Endodermal cell (in vitro differentiated cells): ENCODE data around the gene TIMD4. TPM values are rescaled to one million over a fixed set of nuclear protein-coding genes. Genes with fewer than 3 reads are reported as not detected.

Source experiments
- DNase-seq: peaks from one replicate; pipeline ENCODE4 v3.0.0-alpha.2; 2017
- H3K27ac ChIP-seq: 2 replicates; pipeline ENCODE4 v1.5.1; 2013; ENCODE audit warnings: mild to moderate bottlenecking, low read depth, low read length, moderate library complexity
- H3K27me3 ChIP-seq: 2 replicates; pipeline ENCODE4 v1.6.1; 2013; ENCODE audit warnings: mild to moderate bottlenecking, low read length, moderate library complexity; ENCODE audit not compliant: insufficient read depth, control insufficient read depth, poor library complexity, severe bottlenecking
- H3K36me3 ChIP-seq: 2 replicates; pipeline ENCODE4 v1.7.0; 2013; ENCODE audit warnings: mild to moderate bottlenecking, low read length, moderate library complexity; ENCODE audit not compliant: control insufficient read depth, insufficient read depth
- H3K4me1 ChIP-seq: one replicate; pipeline ENCODE4 v1.7.0; 2013; ENCODE audit warnings: low read length; ENCODE audit not compliant: control insufficient read depth, insufficient read depth
- H3K4me3 ChIP-seq: 2 replicates; pipeline ENCODE4 v1.5.1; 2013; ENCODE audit warnings: mild to moderate bottlenecking, low read length, moderate library complexity
- H3K9ac ChIP-seq: 2 replicates; pipeline ENCODE4 v1.6.1; 2013; ENCODE audit warnings: mild to moderate bottlenecking, low read length, moderate library complexity; ENCODE audit not compliant: poor library complexity, severe bottlenecking; ENCODE audit errors: extremely low read depth
- H3K9me3 ChIP-seq: 2 replicates; pipeline ENCODE4 v1.6.1; 2013; ENCODE audit warnings: mild to moderate bottlenecking, low read length, moderate library complexity; ENCODE audit not compliant: control insufficient read depth
- H3K27ac Mint-ChIP-seq: 2 replicates; pipeline ENCODE4 v1.8.0; 2020; ENCODE audit warnings: mixed read lengths
- H3K27me3 Mint-ChIP-seq: 2 replicates; pipeline ENCODE4 v1.8.0; 2021; ENCODE audit warnings: mild to moderate bottlenecking, mixed read lengths; ENCODE audit not compliant: insufficient read depth
- H3K36me3 Mint-ChIP-seq: 2 replicates; pipeline ENCODE4 v1.8.0; 2020; ENCODE audit warnings: low read depth, mixed read lengths
- H3K4me1 Mint-ChIP-seq: 2 replicates; pipeline ENCODE4 v1.8.0; 2020; ENCODE audit warnings: mixed read lengths
- H3K4me3 Mint-ChIP-seq: 2 replicates; pipeline ENCODE4 v1.8.0; 2020; ENCODE audit warnings: mild to moderate bottlenecking, moderate library complexity, mixed read lengths
- H3K9me3 Mint-ChIP-seq: 2 replicates; pipeline ENCODE4 v1.8.0; 2020; ENCODE audit warnings: mild to moderate bottlenecking, mixed read lengths
- CTCF ChIP-seq: fragments of 200-600 bp; sonication (generic); conservative IDR thresholded peaks from 2 replicates; pipeline ENCODE4 v1.5.0; 2021; ENCODE audit warnings: antibody characterized with exemption, mild to moderate bottlenecking
- WGBS, 2 experiments: methylation state at CpG; one replicate each; pipeline versions ENCODE4 v1.1.5 to v1.1.7; 2013; ENCODE audit warnings: missing lambda C conversion rate in 2 of 2, mixed read lengths in 1 of 2; ENCODE audit not compliant: insufficient coverage in 1 of 2, insufficient read length in 1 of 2; 5-methylcytosine and 5-hydroxymethylcytosine counted together
- total RNA-seq, 2 donors: library from RNA; stranded (reverse); fragmentation: NEBNext Ultra II Directional in 1 of 2; extraction: Animal tissue kit (Norgen Biotek cat#: 25700) in 1 of 2; gene quantifications; 2 replicates in 1 of 2; 3 replicates in 1 of 2; pipeline ENCODE4 v1.2.1, GENCODE V29; 2021

TIMD4 gene
- total RNA-seq, 2 donors from 2014 or later, result not detected

- peaks cover 18% of the 10 kb centered on the region for H3K4me1 ChIP-seq
- Mint-ChIP-seq H3K9me3 (no peaks in the 10 kb centered on the region), H3K36me3 (no peaks in the 10 kb centered on the region), H3K27me3 (no peaks in the 10 kb centered on the region), H3K27ac (peak overlapping the region; percentile 82), H3K4me1 (peaks cover 32% of the 10 kb centered on the region), H3K4me3 (no peak overlapping the region)
- no peak overlapping the region for H3K9ac ChIP-seq
- H3K36me3 ChIP-seq, result no peaks in the 10 kb centered on the region
- no peak for TF ChIP-seq CTCF
- H3K4me3 ChIP-seq, result no peak overlapping the region
- no peak for DNase-seq
- no peaks in the 10 kb centered on the region for H3K27me3 ChIP-seq
- H3K9me3 ChIP-seq, result no peaks in the 10 kb centered on the region
- 88 to 92% methylated on average over 2 to 5 of the region's 5 CpGs for WGBS, 2 experiments
- no peak overlapping the region for H3K27ac ChIP-seq
These were observed 50.2 kb downstream of the TIMD4 start for GRCh38 chr5:156912869-156913268.

GRCh38 chr5:156909180-156909579 is 53.8 kb downstream of the TIMD4 start:
- H3K27me3 Mint-ChIP-seq, result no peaks in the 10 kb centered on the region
- Histone ChIP-seq H3K4me3 (no peak overlapping the region), H3K9me3 (no peaks in the 10 kb centered on the region), H3K36me3 (no peaks in the 10 kb centered on the region), H3K27ac (no peak overlapping the region), H3K27me3 (no peaks in the 10 kb centered on the region), H3K4me1 (peaks cover 8% of the 10 kb centered on the region), H3K9ac (no peak overlapping the region)
- TF ChIP-seq CTCF, result no peak
- DNase-seq, result no peak
- H3K9me3 Mint-ChIP-seq, result no peaks in the 10 kb centered on the region
- no peak overlapping the region for H3K27ac Mint-ChIP-seq
- no peak overlapping the region for H3K4me3 Mint-ChIP-seq
- H3K4me1 Mint-ChIP-seq, result peaks cover 18% of the 10 kb centered on the region
- H3K36me3 Mint-ChIP-seq, result no peaks in the 10 kb centered on the region
- WGBS, 2 experiments, result 82 to 96% methylated on average over 2 to 6 of the region's 6 CpGs

- no peaks in the 10 kb centered on the region for H3K9me3 Mint-ChIP-seq
- H3K36me3 ChIP-seq, result no peaks in the 10 kb centered on the region
- no peak overlapping the region for H3K27ac Mint-ChIP-seq
- H3K36me3 Mint-ChIP-seq, result no peaks in the 10 kb centered on the region
- H3K27me3 ChIP-seq, result no peaks in the 10 kb centered on the region
- H3K9me3 ChIP-seq, result no peaks in the 10 kb centered on the region
- H3K4me3 Mint-ChIP-seq, result no peak overlapping the region
- no peak for TF ChIP-seq CTCF
- 92 to 97% methylated on average over 5 to 6 of the region's 6 CpGs for WGBS, 2 experiments
- no peak for DNase-seq
- no peak overlapping the region for H3K9ac ChIP-seq
- no peak overlapping the region for H3K4me3 ChIP-seq
- H3K27ac ChIP-seq, result no peak overlapping the region
- H3K4me1 ChIP-seq, result no peaks in the 10 kb centered on the region
- no peaks in the 10 kb centered on the region for H3K27me3 Mint-ChIP-seq
- H3K4me1 Mint-ChIP-seq, result peaks cover 5% of the 10 kb centered on the region
These were observed 55.4 kb downstream of the TIMD4 start for GRCh38 chr5:156907667-156908066.
